Measurements from ENCODE around the gene BTF3.

DNA sequence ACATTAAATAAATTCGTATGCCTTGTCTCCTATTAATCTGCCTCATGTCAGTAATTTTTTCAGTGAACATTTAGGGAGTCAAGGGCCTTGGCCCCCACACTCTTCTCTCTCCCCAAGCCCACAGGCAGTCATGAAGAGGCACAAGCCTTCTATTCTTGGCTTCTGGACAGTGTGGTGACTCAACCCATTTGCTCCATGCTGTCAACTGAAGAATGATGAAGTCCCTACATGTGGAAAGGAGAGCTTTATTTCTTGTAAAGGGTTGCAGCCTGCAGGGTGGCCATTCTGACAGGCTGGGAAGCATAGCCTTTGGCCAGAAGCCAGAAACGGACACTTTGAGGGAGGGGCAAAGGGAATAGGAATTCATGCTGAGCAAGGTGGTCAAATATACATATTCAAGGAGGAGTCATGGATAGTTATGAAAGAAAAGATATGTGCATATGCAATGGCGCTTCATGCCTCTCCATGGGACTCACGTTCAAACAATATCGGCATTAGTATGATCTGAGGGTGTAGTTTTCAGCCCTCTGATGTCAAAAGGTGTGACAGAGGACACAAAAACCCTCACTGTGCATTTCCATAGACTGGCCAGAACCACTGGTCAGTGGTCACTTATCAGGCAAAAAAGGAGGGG, 35.9 kb downstream of the BTF3 start:
- TF ChIP-seq POLR2A (IDR thresholded peaks at IDR 0.05; ENCODE audit: low read depth, low read length) (no peak), POLR2AphosphoS5 (IDR thresholded peaks at IDR 0.05; ENCODE audit: low read depth, low read length) (no peak)
